HCT116 (cell line): Measurements from ENCODE around the gene LAMC2.

Experiments
- EZH2 ChIP-seq: fragments of 200-600 bp; sonication (generic); IDR thresholded peaks from 2 replicates; pipeline ENCODE4 v1.6.1; 2017; ENCODE audit warnings: antibody characterized with exemption, mixed run types
- REST ChIP-seq: IDR thresholded peaks from 2 replicates; pipeline ENCODE4 v1.6.1; 2012; ENCODE audit warnings: low read depth
- TF ChIP-seq, protein P1 (sequence below), 3 experiments: fragments of 200-600 bp in 1 of 3; sonication (generic) in 1 of 3; IDR thresholded peaks in 2 of 3; conservative IDR thresholded peaks in 1 of 3; 2 replicates each; pipeline ENCODE4 v1.5.1; 2012 to 2017; ENCODE audit warnings: low read depth in 2 of 3, low read length in 2 of 3, antibody characterized with exemption in 1 of 3, borderline replicate concordance in 1 of 3, control low read depth in 1 of 3, mild to moderate bottlenecking in 1 of 3, mixed read lengths in 1 of 3, mixed run types in 1 of 3, moderate library complexity in 1 of 3; ENCODE audit not compliant: insufficient read depth in 1 of 3

GRCh38 chr1:183270541-183271141 is 84.6 kb downstream of the LAMC2 start:
- TF ChIP-seq, protein P1, sequence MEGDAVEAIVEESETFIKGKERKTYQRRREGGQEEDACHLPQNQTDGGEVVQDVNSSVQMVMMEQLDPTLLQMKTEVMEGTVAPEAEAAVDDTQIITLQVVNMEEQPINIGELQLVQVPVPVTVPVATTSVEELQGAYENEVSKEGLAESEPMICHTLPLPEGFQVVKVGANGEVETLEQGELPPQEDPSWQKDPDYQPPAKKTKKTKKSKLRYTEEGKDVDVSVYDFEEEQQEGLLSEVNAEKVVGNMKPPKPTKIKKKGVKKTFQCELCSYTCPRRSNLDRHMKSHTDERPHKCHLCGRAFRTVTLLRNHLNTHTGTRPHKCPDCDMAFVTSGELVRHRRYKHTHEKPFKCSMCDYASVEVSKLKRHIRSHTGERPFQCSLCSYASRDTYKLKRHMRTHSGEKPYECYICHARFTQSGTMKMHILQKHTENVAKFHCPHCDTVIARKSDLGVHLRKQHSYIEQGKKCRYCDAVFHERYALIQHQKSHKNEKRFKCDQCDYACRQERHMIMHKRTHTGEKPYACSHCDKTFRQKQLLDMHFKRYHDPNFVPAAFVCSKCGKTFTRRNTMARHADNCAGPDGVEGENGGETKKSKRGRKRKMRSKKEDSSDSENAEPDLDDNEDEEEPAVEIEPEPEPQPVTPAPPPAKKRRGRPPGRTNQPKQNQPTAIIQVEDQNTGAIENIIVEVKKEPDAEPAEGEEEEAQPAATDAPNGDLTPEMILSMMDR (IDR thresholded peaks at IDR 0.05 in 2 of 3, conservative IDR thresholded peaks at IDR 0.05 in 1 of 3; ENCODE audit: borderline replicate concordance in 1 of 3, insufficient read depth in 1 of 3, low read depth in 2 of 3, low read length in 2 of 3): no peak
- no peak for TF ChIP-seq EZH2
- no peak for TF ChIP-seq REST
